HG03064 (cell line): Measurements from ENCODE around the gene HOXD11.

Experiments used
- ATAC-seq: cut with Tn5 transposase; IDR thresholded peaks from one replicate; pipeline ENCODE4 v1.9.1; 2021; ENCODE audit warnings: low read depth; ENCODE audit not compliant: unreplicated experiment

HOXD11 gene

GRCh38 chr2:176106581-176107539 is at the start of gene HOXD11:
TSS of gene HOXD11 (plus strand) at chr2:176107280. CDS start at chr2:176107356, 76 bp downstream.
- no peak for ATAC-seq

GRCh38 chr2:176063958-176064357 is 43.1 kb upstream of the HOXD11 start:
- ATAC-seq = no peak

GRCh38 chr2:176066645-176067588 is 40.2 kb upstream of the HOXD11 start:
- ATAC-seq = no peak

GRCh38 chr2:176067589-176068418 is 39.3 kb upstream of the HOXD11 start:
- ATAC-seq = no peak

GRCh38 chr2:176068419-176068832 is 38.7 kb upstream of the HOXD11 start:
- ATAC-seq = no peak

- no peak for ATAC-seq
Observed at GRCh38 chr2:176071330-176072291, 35.5 kb upstream of the HOXD11 start.

- no peak for ATAC-seq
Observed at GRCh38 chr2:176072292-176072669, 34.8 kb upstream of the HOXD11 start.

GRCh38 chr2:176072951-176073904 is 33.9 kb upstream of the HOXD11 start:
- no peak for ATAC-seq

GRCh38 chr2:176074919-176075425 is 32.1 kb upstream of the HOXD11 start:
- ATAC-seq = no peak

- ATAC-seq = no peak
Observed at GRCh38 chr2:176075481-176075880, 31.6 kb upstream of the HOXD11 start.

GRCh38 chr2:176076063-176076462 is 31.0 kb upstream of the HOXD11 start:
- ATAC-seq = no peak

- ATAC-seq = no peak
Observed at GRCh38 chr2:176076796-176077195, 30.3 kb upstream of the HOXD11 start.

GRCh38 chr2:176078541-176079284 is 28.4 kb upstream of the HOXD11 start:
- ATAC-seq = no peak

GRCh38 chr2:176079285-176079830 is 27.7 kb upstream of the HOXD11 start:
- no peak for ATAC-seq

GRCh38 chr2:176079831-176080539 is 27.1 kb upstream of the HOXD11 start:
- no peak for ATAC-seq
